DND-41 (cell line): ENCODE data around the gene AKT1S1.

Experiments
- CTCF ChIP-seq: IDR thresholded peaks from 2 replicates; pipeline ENCODE4 v1.5.1; 2012; ENCODE audit warnings: borderline replicate concordance, low read length, moderate library complexity, mild to moderate bottlenecking; ENCODE audit not compliant: poor library complexity, severe bottlenecking; ENCODE audit errors: extremely low read depth
- EZH2 ChIP-seq: IDR thresholded peaks from 3 replicates; pipeline ENCODE4 v1.6.1; 2012; ENCODE audit warnings: borderline replicate concordance, low read depth, mild to moderate bottlenecking, moderate library complexity, low read length, inconsistent platforms; ENCODE audit not compliant: severe bottlenecking

GRCh38 chr19:49827034-49827433 lies 50.1 kb downstream of the AKT1S1 start:
- TF ChIP-seq CTCF (no peak), EZH2 (no peak)
